Neuronal stem cell (in vitro differentiated cells): ENCODE measurements around the gene PJA1.

Experiments
- DNase-seq: peaks from one replicate; pipeline ENCODE4 v3.0.0-alpha.2; 2013; ENCODE audit warnings: low spot score
- H2AFZ ChIP-seq: one replicate; pipeline ENCODE4 v1.6.1; 2013; ENCODE audit warnings: mild to moderate bottlenecking, low read length, inconsistent platforms
- H2AK5ac ChIP-seq: 2 replicates; pipeline ENCODE4 v1.6.1; 2013; ENCODE audit warnings: low read depth, mild to moderate bottlenecking, inconsistent platforms, low read length, moderate library complexity, mixed read lengths
- H2BK120ac ChIP-seq: 2 replicates; pipeline ENCODE4 v1.6.1; 2013; ENCODE audit warnings: low read depth, mild to moderate bottlenecking, inconsistent platforms, low read length, moderate library complexity, mixed read lengths
- H2BK12ac ChIP-seq: one replicate; pipeline ENCODE4 v1.6.1; 2013; ENCODE audit warnings: low read length, inconsistent platforms
- H2BK15ac ChIP-seq: 2 replicates; pipeline ENCODE4 v1.6.1; 2013; ENCODE audit warnings: mild to moderate bottlenecking, low read length, inconsistent platforms, mixed read lengths
- H2BK5ac ChIP-seq: one replicate; pipeline ENCODE4 v1.6.1; 2013; ENCODE audit warnings: inconsistent platforms, mild to moderate bottlenecking, low read length, moderate library complexity
- H3K14ac ChIP-seq: one replicate; pipeline ENCODE4 v1.6.1; 2013; ENCODE audit warnings: low read length, inconsistent platforms
- H3K18ac ChIP-seq: 2 replicates; pipeline ENCODE4 v1.6.1; 2013; ENCODE audit warnings: low read length, inconsistent platforms
- H3K23ac ChIP-seq: 2 replicates; pipeline ENCODE4 v1.6.1; 2013; ENCODE audit warnings: low read depth, mild to moderate bottlenecking, mixed read lengths, low read length, inconsistent platforms; ENCODE audit not compliant: poor library complexity
- H3K27ac ChIP-seq: replicated peaks from 3 replicates; pipeline ENCODE4 v1.5.1; 2013; ENCODE audit warnings: low read length, inconsistent platforms
- H3K27me3 ChIP-seq, 3 experiments: 2 replicates each; pipeline ENCODE4 v1.6.1; 2013; ENCODE audit warnings: low read length in 3 of 3, mild to moderate bottlenecking in 2 of 3, inconsistent platforms in 1 of 3, low read depth in 1 of 3, mixed read lengths in 1 of 3, moderate library complexity in 1 of 3; ENCODE audit not compliant: control insufficient read depth in 3 of 3, insufficient read depth in 3 of 3
- H3K36me3 ChIP-seq, 2 donors: replicated peaks in 1 of 2; 2 replicates each; pipeline ENCODE4 v1.6.1; 2013; ENCODE audit warnings: low read length in 2 of 2; ENCODE audit not compliant: control insufficient read depth in 2 of 2, insufficient read depth in 2 of 2
- H3K4ac ChIP-seq: 2 replicates; pipeline ENCODE4 v1.6.1; 2013; ENCODE audit warnings: inconsistent platforms, mild to moderate bottlenecking, low read length, moderate library complexity
- H3K4me1 ChIP-seq, 2 donors: 1 replicate in 1 of 2; 2 replicates in 1 of 2; pipeline ENCODE4 v1.6.1; 2013; ENCODE audit warnings: low read length in 2 of 2, low read depth in 1 of 2; ENCODE audit not compliant: control insufficient read depth in 2 of 2, insufficient read depth in 1 of 2
- H3K4me2 ChIP-seq: one replicate; pipeline ENCODE4 v1.6.1; 2013; ENCODE audit warnings: mild to moderate bottlenecking, low read length, inconsistent platforms; ENCODE audit not compliant: insufficient read depth, poor library complexity, severe bottlenecking
- H3K4me3 ChIP-seq, 2 donors: 2 replicates each; pipeline ENCODE4 v1.5.1; 2013; ENCODE audit warnings: low read length in 2 of 2, mild to moderate bottlenecking in 2 of 2, inconsistent platforms in 1 of 2, moderate library complexity in 1 of 2
- H3K79me1 ChIP-seq: one replicate; pipeline ENCODE4 v1.6.1; 2013; ENCODE audit warnings: low read depth, mild to moderate bottlenecking, inconsistent platforms, low read length, moderate library complexity
- H3K9ac ChIP-seq: one replicate; pipeline ENCODE4 v1.6.1; 2013; ENCODE audit warnings: mild to moderate bottlenecking, low read depth, low read length, inconsistent platforms; ENCODE audit not compliant: poor library complexity
- H3K9me3 ChIP-seq, 2 donors: replicated peaks in 1 of 2; 2 replicates each; pipeline versions ENCODE3 to v1.6.1; 2013; ENCODE audit warnings: low read length in 2 of 2, mild to moderate bottlenecking in 2 of 2, inconsistent platforms in 1 of 2, low read depth in 1 of 2, mixed read lengths in 1 of 2, moderate library complexity in 1 of 2; ENCODE audit not compliant: control insufficient read depth in 2 of 2, insufficient read depth in 1 of 2
- H4K8ac ChIP-seq: one replicate; pipeline ENCODE4 v1.6.1; 2013; ENCODE audit warnings: low read depth, mild to moderate bottlenecking, inconsistent platforms, low read length, moderate library complexity
- H4K91ac ChIP-seq: one replicate; pipeline ENCODE4 v1.6.1; 2013; ENCODE audit warnings: low read length, low read depth, mild to moderate bottlenecking, inconsistent platforms; ENCODE audit not compliant: poor library complexity
- WGBS, 2 donors: extraction: QIAGEN DNeasy Blood & Tissue Kit; methylation state at CpG; one replicate each; pipeline ENCODE4 v1.1.7; 2013; ENCODE audit warnings: missing lambda C conversion rate in 2 of 2, mixed read lengths in 1 of 2; ENCODE audit not compliant: insufficient read length in 2 of 2, insufficient replicate concordance in 1 of 2; ENCODE audit errors: extremely low coverage in 2 of 2; 5-methylcytosine and 5-hydroxymethylcytosine counted together

Gene PJA1

GRCh38 chrX:69123481-69123880 is 41.8 kb downstream of the PJA1 start:
- H2AFZ ChIP-seq = no peak overlapping the region

DNA sequence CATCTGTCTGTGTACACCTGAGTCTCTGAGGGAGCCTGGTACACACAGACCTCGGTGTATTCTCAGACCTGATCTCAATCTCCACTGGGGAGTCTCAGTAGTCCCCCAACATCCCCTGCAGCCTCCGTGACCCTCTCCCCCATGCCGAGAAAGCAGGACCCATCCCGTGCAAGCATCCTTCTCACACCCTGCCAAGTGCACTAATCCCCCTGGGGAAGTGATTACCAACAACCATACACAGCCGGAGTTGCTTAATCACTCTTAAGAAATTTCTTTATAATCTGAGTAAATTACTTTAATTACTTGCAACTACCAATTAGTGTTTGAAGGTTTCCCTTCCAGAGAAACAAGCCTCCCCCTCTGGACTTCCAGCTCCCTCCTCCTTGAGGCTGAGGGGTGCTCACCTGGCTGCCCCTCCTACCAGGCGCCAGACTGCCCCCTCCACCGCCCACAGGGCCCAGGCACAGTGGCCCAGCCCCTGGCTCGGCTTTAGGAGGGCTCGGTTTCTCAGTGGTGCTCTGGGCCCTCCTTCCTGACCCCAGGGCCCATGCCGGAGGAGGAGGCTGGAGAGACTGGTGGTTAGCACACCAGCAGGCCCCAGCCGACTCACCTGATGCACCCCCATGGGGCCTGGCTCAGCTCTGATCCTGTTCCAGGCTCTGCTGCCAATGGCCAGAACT is 43.8 kb downstream of the PJA1 start:
- no peak overlapping the region for H2AFZ ChIP-seq

More at GRCh38 chrX:69123481-69123880, 41.8 kb downstream of the PJA1 start:
- H2BK5ac ChIP-seq = no peak overlapping the region
- H3K4ac ChIP-seq = no peak overlapping the region
- H2BK15ac ChIP-seq = no peak overlapping the region
- no peaks in the 10 kb centered on the region for H3K79me1 ChIP-seq
- no peak overlapping the region for H3K23ac ChIP-seq
- H3K4me3 ChIP-seq = no peak overlapping the region
- H3K18ac ChIP-seq = peak overlapping the region; percentile 52
- H3K4me1 ChIP-seq = peaks cover 9 to 10% of the 10 kb centered on the region in 2 donors
- no peak overlapping the region for H4K91ac ChIP-seq
- H3K9me3 ChIP-seq = no peaks in the 10 kb centered on the region
- no peak overlapping the region for H2BK120ac ChIP-seq
- H3K27me3 ChIP-seq = peaks cover 0 to 7% (median 0%) of the 10 kb centered on the region in 3 experiments
- H2BK12ac ChIP-seq = no peak overlapping the region
- no peak overlapping the region for H3K14ac ChIP-seq
- no peak overlapping the region for H3K9ac ChIP-seq
- H3K4me2 ChIP-seq = no peak overlapping the region
- no peak overlapping the region for H4K8ac ChIP-seq
- DNase-seq = no peak
- no peaks in the 10 kb centered on the region for H3K36me3 ChIP-seq
- H2AK5ac ChIP-seq = no peak overlapping the region
- H3K27ac ChIP-seq = no peak overlapping the region
- WGBS, 2 donors = no CpG with 5 or more reads among the region's 8 CpGs

GRCh38 chrX:69120476-69120875 is 44.8 kb downstream of the PJA1 start:
- DNase-seq = no peak
- Histone ChIP-seq H2BK12ac (no peak overlapping the region), H2BK120ac (no peak overlapping the region), H3K27me3 (peaks cover 0 to 7% (median 0%) of the 10 kb centered on the region in 3 experiments), H3K4me2 (no peak overlapping the region), H3K9ac (no peak overlapping the region), H2BK15ac (no peak overlapping the region), H2AK5ac (no peak overlapping the region), H3K4ac (no peak overlapping the region), H3K18ac (no peak overlapping the region), H3K36me3 (no peaks in the 10 kb centered on the region), H3K4me3 (no peak overlapping the region), H4K8ac (no peak overlapping the region), H3K79me1 (no peaks in the 10 kb centered on the region), H3K9me3 (no peaks in the 10 kb centered on the region), H4K91ac (no peak overlapping the region), H3K23ac (no peak overlapping the region), H3K4me1 (peaks cover 4 to 5% of the 10 kb centered on the region in 2 donors), H3K27ac (no peak overlapping the region), H2BK5ac (no peak overlapping the region), H3K14ac (no peak overlapping the region), H2AFZ (no peak overlapping the region)
- WGBS, 2 donors = no CpG with 5 or more reads among the region's 5 CpGs

More for the DNA sequence above, 43.8 kb downstream of the PJA1 start:
- Histone ChIP-seq H3K27me3 (peaks cover 0 to 7% (median 0%) of the 10 kb centered on the region in 3 experiments), H3K27ac (no peak overlapping the region), H3K23ac (no peak overlapping the region), H2AK5ac (no peak overlapping the region), H2BK15ac (no peak overlapping the region), H3K4ac (no peak overlapping the region), H2BK5ac (no peak overlapping the region), H3K18ac (peak overlapping the region; percentile 38), H3K9ac (no peak overlapping the region), H2BK12ac (no peak overlapping the region), H3K4me2 (no peak overlapping the region), H3K36me3 (no peaks in the 10 kb centered on the region), H4K91ac (no peak overlapping the region), H3K14ac (no peak overlapping the region), H2BK120ac (no peak overlapping the region), H3K9me3 (no peaks in the 10 kb centered on the region), H3K4me1 (peaks cover 4 to 5% of the 10 kb centered on the region in 2 donors), H3K79me1 (no peaks in the 10 kb centered on the region), H3K4me3 (no peak overlapping the region), H4K8ac (no peak overlapping the region)
- DNase-seq = no peak
- WGBS, 2 donors = no CpG with 5 or more reads among the region's 11 CpGs

GRCh38 chrX:69119122-69119521 is 46.1 kb downstream of the PJA1 start:
- no peak overlapping the region for H3K4me2 ChIP-seq
- H3K27me3 ChIP-seq = peaks cover 0 to 8% (median 0%) of the 10 kb centered on the region in 3 experiments
- H2AK5ac ChIP-seq = no peak overlapping the region
- H3K18ac ChIP-seq = no peak overlapping the region
- no CpG with 5 or more reads among the region's 2 CpGs for WGBS, 2 donors
- no peak overlapping the region for H3K4ac ChIP-seq
- DNase-seq = no peak
- peaks cover 4 to 5% of the 10 kb centered on the region in 2 donors for H3K4me1 ChIP-seq
- no peak overlapping the region for H4K91ac ChIP-seq
- no peak overlapping the region for H3K14ac ChIP-seq
- H2BK15ac ChIP-seq = no peak overlapping the region
- no peak overlapping the region for H3K4me3 ChIP-seq
- no peak overlapping the region for H2BK12ac ChIP-seq
- peak overlapping the region; percentile 59 for H2AFZ ChIP-seq
- H2BK5ac ChIP-seq = no peak overlapping the region
- no peak overlapping the region for H2BK120ac ChIP-seq
- no peak overlapping the region for H3K9ac ChIP-seq
- H3K27ac ChIP-seq = no peak overlapping the region
- H3K79me1 ChIP-seq = no peaks in the 10 kb centered on the region
- H3K36me3 ChIP-seq = no peaks in the 10 kb centered on the region
- no peak overlapping the region for H4K8ac ChIP-seq
- H3K9me3 ChIP-seq = no peaks in the 10 kb centered on the region
- no peak overlapping the region for H3K23ac ChIP-seq
